HG03432 (cell line): ENCODE data around the gene MRPS5.
A peak's percentile ranks its signal among the peaks of the same experiment; 100 is the strongest.

Source experiments
- ATAC-seq: cut with Tn5 transposase; IDR thresholded peaks from one replicate; pipeline ENCODE4 v1.9.1; 2021; ENCODE audit warnings: mild to moderate bottlenecking, moderate library complexity; ENCODE audit not compliant: unreplicated experiment

MRPS5 gene

GRCh38 chr2:95061601-95062183, 59.9 kb downstream of the MRPS5 start:
- ATAC-seq = no peak

GRCh38 chr2:95061119-95061512, 60.5 kb downstream of the MRPS5 start:
- ATAC-seq = no peak

DNA sequence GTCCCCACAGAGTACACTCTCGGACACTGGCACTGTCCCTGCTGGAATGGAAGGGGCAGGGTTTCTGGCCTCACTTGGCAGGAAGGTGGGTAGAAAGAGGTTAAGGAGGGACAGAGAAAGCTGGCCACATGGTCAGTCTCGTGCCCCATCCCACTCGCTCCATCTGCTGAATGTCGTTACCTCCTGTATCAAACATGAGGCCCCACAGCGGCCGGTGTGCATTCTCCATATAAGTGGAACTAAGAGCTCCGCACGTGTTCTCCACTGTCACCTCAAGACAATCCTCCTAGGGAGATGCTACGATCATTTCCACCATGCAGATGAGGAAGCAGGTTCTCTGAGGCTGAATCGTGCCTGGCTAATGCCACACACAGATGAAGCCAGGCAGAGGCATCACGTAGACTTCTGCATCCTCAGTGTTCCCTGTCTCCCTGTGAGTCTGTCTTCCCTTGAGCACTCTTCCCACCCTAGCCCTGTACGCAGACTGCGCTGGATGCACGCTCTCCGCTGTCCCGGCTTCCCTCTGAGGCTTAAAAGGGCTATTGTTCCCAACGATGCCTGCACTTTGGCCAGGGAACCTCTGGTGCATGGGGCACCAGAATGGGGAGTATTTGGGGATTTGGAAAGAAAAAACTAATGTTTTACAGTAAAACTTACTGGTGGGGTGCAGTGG, 61.0 kb downstream of the MRPS5 start:
- ATAC-seq = no peak

GRCh38 chr2:95059656-95060370, 61.8 kb downstream of the MRPS5 start:
- no peak for ATAC-seq

- no peak for ATAC-seq
Observed at GRCh38 chr2:95058989-95059641, 62.5 kb downstream of the MRPS5 start.

GRCh38 chr2:95058466-95058988, 63.1 kb downstream of the MRPS5 start:
- no peak for ATAC-seq

DNA sequence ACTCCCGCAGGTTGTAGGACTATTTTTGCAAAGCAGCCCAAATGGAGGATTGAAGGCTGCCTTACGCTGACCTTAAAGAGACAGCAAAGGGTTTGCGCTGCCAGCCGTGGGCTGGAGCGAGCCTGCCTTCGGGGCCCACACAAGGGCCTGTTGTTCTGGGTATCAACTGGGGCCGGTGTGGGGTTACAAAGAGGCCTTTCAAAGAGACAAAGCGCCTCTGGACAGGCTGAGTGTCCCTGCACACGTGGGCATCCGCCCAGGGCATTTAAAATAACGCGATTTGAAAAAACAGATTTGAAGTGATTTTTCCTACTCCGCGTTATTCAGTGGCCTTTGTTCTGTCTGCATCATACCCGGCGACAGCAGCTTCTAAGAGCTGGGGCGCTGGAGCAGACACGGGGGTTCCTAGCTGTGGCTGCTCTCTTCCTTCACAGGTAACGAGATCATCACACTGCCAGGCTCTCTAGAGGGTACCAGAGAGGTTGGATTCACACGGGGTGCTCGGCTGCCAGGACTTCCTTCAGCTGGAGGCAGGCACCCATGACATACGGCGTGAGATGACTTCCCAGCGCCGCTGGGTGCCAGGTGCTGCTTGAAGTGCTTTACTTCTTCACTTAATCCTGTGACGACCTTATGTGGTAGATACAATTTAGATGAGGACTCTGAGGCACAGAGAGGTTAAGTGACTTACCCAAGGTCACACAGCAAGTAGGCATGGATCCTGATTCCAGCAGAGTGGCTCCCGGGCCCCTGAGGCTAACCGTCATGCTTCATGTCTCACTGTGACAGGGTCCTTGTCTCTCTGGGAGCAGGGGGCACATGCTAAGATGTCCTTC, 63.9 kb downstream of the MRPS5 start:
- no peak for ATAC-seq

DNA sequence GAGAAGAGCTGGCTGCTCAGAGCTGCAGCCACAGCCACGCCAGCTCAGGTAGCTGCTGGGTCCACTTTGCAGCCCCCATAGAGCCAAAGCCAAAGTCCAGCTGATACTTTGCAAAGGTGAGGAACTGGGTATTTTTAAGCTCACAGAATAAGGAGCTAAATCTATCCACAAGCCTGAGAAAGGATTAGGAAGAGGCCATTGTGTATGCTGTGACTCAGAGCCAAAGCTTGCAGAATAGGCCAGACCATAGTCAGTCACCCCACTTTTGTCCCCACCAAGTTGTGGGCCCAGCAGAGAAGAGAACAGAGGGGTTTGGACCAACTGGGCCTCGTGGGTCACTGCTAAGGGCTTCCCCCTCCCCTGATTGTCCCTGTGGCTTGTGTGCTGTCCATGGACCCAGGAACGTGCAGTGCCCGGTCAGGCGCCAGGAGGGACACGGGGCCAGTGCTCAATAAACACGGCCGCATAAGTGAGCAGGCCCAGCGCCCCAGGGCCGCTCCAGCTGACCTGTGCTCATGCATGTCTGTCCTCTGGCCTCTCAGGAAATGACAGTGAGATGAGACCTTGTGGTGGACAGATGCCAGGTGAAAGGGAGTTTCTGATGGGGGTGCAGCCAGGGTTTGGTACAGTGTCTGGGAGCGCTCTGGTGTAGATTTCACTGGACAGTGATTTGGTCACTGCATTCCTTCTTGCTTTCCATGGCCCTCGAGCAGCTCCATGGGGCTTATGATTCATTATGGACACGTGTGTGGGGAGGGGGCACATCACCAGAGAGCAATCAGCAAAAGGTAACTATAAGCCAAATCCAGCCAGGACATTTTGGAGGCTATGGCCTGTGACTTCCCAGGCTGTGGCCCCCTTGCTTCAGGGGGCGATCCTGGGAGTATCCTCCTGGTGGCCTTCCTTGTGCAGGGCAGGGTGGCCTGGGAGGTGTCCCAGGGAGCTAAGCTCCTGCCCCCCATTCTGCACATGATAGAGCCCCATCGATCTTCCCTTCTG, 64.8 kb downstream of the MRPS5 start:
- ATAC-seq = no peak

DNA sequence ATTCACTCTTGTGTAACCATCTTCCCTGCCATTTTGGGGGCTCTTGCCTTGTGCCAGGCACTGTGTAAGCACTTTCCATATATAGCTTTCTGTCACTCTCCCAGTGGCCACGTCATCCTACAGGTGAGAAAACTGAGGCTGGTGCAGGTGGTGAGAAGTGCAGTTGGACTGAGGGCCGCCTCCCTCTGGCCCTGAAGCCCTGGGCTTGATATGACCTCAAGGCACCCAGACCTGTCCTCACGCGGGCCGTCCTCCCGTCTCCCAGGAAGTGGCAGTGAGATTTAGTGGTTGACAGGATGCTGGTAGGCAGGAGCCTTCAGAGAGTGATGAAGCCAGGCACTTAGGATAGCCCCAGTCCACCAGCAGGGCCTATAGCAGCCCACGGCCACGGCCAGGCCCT, 65.6 kb downstream of the MRPS5 start:
- no peak for ATAC-seq

DNA sequence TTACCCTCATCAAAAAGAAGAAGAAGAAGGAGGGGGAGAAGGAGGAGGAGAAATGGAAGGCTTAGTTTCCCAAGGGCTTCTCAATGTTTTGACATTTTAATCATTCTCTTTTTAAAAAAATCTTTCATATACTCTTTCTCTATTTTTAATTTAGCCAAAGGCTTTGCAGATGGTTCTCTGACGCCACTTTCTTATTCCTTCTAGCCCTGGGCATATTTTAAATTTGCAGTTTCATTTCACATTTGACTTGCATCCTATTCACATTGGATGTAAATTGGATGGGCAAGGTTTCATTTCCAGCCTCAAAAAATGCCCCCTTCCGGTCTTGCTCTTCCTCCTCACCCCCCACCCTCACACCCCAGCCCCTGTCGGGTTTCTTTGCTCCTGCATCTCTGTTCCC, 66.3 kb downstream of the MRPS5 start:
- no peak for ATAC-seq

DNA sequence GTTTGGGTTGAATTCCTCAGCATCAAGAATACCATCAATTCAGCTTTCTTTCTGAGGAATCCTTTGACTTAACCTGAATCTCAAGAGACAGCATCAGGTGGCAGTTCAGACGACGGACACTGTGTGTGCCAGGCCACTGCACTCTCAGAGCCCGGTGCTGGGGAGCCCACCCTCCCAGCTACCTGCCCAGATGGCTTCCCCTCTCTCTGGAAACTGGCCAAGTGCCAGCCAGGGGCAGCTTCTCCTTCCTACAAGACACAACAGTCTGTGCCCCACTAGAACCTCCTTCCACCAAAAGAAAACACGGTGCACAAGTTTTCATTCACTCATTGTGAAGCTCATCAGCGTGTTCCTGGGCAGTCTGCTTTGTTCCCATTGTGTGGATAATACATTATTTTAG, 67.6 kb downstream of the MRPS5 start:
- ATAC-seq = no peak

DNA sequence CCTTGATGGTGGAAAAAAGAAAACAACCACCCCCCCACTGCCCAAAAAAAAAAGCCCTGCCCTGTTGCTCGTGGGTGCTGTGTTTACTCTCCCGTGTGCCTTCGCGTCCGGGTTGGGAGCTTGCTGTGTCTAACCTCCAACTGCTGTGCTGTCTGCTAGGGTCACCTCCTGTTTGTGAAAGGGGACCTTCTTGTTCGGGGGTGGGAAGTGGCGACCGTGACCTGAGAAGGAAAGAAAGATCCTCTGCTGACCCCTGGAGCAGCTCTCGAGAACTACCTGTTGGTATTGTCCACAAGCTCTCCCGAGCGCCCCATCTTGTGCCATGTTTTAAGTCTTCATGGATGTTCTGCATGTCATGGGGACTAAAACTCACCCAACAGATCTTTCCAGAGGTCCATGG, 68.1 kb downstream of the MRPS5 start:
- ATAC-seq = no peak

GRCh38 chr2:95052804-95053479, 68.7 kb downstream of the MRPS5 start:
- no peak for ATAC-seq

GRCh38 chr2:95052307-95052706, 69.3 kb downstream of the MRPS5 start:
- ATAC-seq = no peak

GRCh38 chr2:95051626-95052025, 70.0 kb downstream of the MRPS5 start:
- ATAC-seq = no peak

DNA sequence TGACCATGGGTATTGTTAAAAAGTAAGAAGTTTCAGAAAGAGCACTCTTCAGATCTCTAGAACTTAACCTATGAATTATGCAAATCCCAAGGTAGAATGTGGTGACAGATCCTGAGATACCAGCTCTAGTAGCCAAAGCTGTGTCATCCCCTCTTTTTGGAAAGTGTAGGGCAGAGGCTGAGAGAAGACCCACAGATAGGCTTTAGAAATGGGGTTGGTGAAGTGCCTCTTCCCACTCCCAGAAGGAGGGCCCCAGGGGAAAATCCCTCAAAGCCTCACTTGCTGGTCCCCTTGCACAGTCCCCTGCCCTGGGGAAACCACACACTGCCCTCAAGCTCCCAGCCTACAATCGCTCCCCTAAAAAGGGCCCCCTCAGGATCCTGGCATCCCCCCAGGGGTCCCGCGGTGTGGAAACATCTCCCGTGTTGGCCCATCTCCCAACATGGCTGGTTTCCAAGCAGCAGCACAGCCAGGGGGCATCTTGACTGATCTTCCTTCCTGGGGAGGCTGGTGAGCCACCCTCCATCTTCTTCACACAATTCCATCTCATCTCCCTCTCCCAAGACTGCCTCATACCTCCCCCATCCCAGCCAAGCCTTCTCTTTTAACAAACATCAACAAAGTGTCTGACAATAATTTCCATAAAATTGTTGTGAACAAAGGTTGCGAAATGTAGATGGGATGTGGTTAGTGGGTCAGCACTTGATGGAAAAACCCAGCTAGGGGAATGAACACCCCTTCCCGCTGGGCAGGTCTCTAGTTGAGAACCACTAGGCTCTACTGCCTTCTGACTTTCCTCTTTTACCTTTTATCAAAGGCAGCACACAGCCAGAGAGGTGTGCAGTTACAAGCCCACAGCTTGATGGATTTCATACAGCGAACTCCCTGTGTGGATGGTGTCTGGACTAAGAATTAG, 71.0 kb downstream of the MRPS5 start:
- ATAC-seq = peak; percentile 45

GRCh38 chr2:95049961-95050360, 71.6 kb downstream of the MRPS5 start:
- peak; percentile 7 for ATAC-seq

GRCh38 chr2:95049683-95049955, 72.0 kb downstream of the MRPS5 start:
- no peak for ATAC-seq
